Neural progenitor cell (in vitro differentiated cells): ENCODE measurements around the gene MFN1. TPM values are rescaled to one million over a fixed set of nuclear protein-coding genes. Genes with fewer than 3 reads are reported as not detected.

ENCODE experiments used
- DNase-seq: peaks from one replicate; pipeline ENCODE4 v3.0.0-alpha.2; 2016; ENCODE audit warnings: low spot score
- H2AFZ ChIP-seq: fragments of 200-600 bp; sonication (generic); replicated peaks from 2 replicates; pipeline ENCODE4 v1.6.1; 2016; ENCODE audit warnings: antibody characterized with exemption
- H3F3A ChIP-seq: fragments of 200-600 bp; sonication (generic); 2 replicates; pipeline ENCODE4 v1.6.1; 2016; ENCODE audit warnings: antibody characterized with exemption, low read depth
- H3K27ac ChIP-seq: fragments of 200-600 bp; sonication (generic); 2 replicates; pipeline ENCODE4 v1.5.1; 2016; ENCODE audit warnings: mild to moderate bottlenecking
- H3K27me3 ChIP-seq: fragments of 200-600 bp; sonication (generic); 2 replicates; pipeline ENCODE4 v1.6.1; 2016; ENCODE audit warnings: mild to moderate bottlenecking, moderate library complexity
- H3K36me3 ChIP-seq: fragments of 200-600 bp; sonication (generic); 2 replicates; pipeline ENCODE4 v1.5.1; 2016
- H3K4me1 ChIP-seq: fragments of 200-600 bp; sonication (generic); 2 replicates; pipeline ENCODE4 v1.6.1; 2016; ENCODE audit warnings: mixed run types
- H3K4me2 ChIP-seq: fragments of 200-600 bp; sonication (generic); 2 replicates; pipeline ENCODE4 v1.6.1; 2016
- H3K4me3 ChIP-seq: fragments of 200-600 bp; sonication (generic); 2 replicates; pipeline ENCODE4 v1.5.1; 2016
- H3K79me2 ChIP-seq: fragments of 200-600 bp; sonication (generic); 2 replicates; pipeline ENCODE4 v1.6.1; 2016; ENCODE audit warnings: low read depth
- H3K9ac ChIP-seq: fragments of 200-600 bp; sonication (generic); 2 replicates; pipeline ENCODE4 v1.6.1; 2016
- H3K9me3 ChIP-seq: fragments of 200-600 bp; sonication (generic); 2 replicates; pipeline ENCODE4 v1.5.1; 2016; ENCODE audit warnings: low read depth
- H4K20me1 ChIP-seq: fragments of 200-600 bp; sonication (generic); 2 replicates; pipeline ENCODE4 v1.6.1; 2016; ENCODE audit warnings: low read depth
- H3K27ac Mint-ChIP-seq: 3 replicates; pipeline ENCODE4 v1.8.0; 2021; ENCODE audit warnings: mixed read lengths
- H3K27me3 Mint-ChIP-seq: 2 replicates; pipeline ENCODE4 v1.8.0; 2022; ENCODE audit warnings: low read depth, mild to moderate bottlenecking, inconsistent platforms, moderate library complexity, mixed read lengths; ENCODE audit not compliant: insufficient read depth
- H3K36me3 Mint-ChIP-seq: 3 replicates; pipeline ENCODE4 v1.8.0; 2021; ENCODE audit warnings: mixed read lengths
- H3K4me1 Mint-ChIP-seq: 3 replicates; pipeline ENCODE4 v1.8.0; 2021; ENCODE audit warnings: mixed read lengths
- H3K4me3 Mint-ChIP-seq: 3 replicates; pipeline ENCODE4 v1.8.0; 2021; ENCODE audit warnings: mild to moderate bottlenecking, moderate library complexity, mixed read lengths
- H3K9me3 Mint-ChIP-seq: 3 replicates; pipeline ENCODE4 v1.8.0; 2020; ENCODE audit warnings: mixed read lengths
- EZH2 ChIP-seq: fragments of 200-600 bp; sonication (generic); IDR thresholded peaks from 2 replicates; pipeline ENCODE4 v1.6.1; 2017; ENCODE audit warnings: antibody characterized with exemption, mild to moderate bottlenecking, moderate library complexity
- EZH2phosphoT487 ChIP-seq: fragments of 200-600 bp; sonication (generic); IDR thresholded peaks from 2 replicates; pipeline ENCODE4 v1.6.1; 2017; ENCODE audit warnings: antibody characterized with exemption
- total RNA-seq: library from RNA; depleted of rRNA; stranded (reverse); fragments of >200 nt; gene quantifications from 2 replicates; pipeline ENCODE4 v1.2.3, GENCODE V29; 2015; ENCODE audit warnings: low replicate concordance
- TF ChIP-seq, protein P1 (sequence below): fragments of 200-600 bp; sonication (generic); IDR thresholded peaks from 2 replicates; pipeline ENCODE4 v1.5.1; 2017; ENCODE audit warnings: antibody characterized with exemption, mild to moderate bottlenecking

Gene MFN1
- total RNA-seq, 1 donor from 2014 or later, result 62.5 TPM

DNA sequence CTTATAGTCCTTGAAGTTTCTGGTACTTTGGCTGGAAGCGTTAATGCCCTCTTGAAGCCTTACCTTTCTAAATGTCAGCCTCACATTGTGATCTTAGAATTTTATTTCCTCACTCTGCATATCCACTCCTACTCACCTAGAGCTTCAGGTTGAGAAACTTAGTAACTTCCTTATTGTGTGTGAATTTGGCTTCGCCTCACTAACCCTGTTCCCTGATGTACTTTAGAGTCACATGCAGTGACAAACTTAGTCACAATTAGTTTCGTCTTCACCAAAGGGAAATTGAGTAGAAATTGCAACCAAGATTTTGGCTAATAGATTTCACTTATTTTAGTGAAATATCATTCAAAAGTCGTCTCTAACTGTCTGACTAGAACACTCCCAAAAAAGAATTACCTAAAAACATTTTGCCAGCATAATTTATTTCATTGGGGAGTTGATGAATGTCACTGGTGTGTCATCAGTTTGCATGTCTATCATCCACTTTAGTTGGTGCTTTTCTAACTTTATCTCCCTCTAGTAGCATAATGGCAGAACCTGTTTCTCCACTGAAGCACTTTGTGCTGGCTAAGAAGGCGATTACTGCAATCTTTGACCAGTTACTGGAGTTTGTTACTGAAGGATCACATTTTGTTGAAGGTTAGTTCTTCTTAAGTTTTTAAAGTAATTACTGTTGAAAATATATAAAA is 960 bp downstream of the MFN1 start:
- H3F3A ChIP-seq, result peaks cover 3% of the 10 kb centered on the region
- H3K27ac ChIP-seq, result no peak overlapping the region
- H3K4me2 ChIP-seq, result peak overlapping the region; percentile 88
- H3K4me3 ChIP-seq, result peak overlapping the region; percentile 59
- H3K36me3 ChIP-seq, result no peaks in the 10 kb centered on the region
- H3K27ac Mint-ChIP-seq, result no peak overlapping the region
- peaks cover 21% of the 10 kb centered on the region for H3K79me2 ChIP-seq
- H2AFZ ChIP-seq, result no peak overlapping the region
- no peaks in the 10 kb centered on the region for H3K9me3 Mint-ChIP-seq
- H3K36me3 Mint-ChIP-seq, result peaks cover 15% of the 10 kb centered on the region
- DNase-seq, result peak; percentile 3
- H4K20me1 ChIP-seq, result peaks cover 10% of the 10 kb centered on the region
- H3K4me1 Mint-ChIP-seq, result peaks cover 7% of the 10 kb centered on the region
- TF ChIP-seq EZH2 (no peak), EZH2phosphoT487 (no peak)
- TF ChIP-seq, protein P1, sequence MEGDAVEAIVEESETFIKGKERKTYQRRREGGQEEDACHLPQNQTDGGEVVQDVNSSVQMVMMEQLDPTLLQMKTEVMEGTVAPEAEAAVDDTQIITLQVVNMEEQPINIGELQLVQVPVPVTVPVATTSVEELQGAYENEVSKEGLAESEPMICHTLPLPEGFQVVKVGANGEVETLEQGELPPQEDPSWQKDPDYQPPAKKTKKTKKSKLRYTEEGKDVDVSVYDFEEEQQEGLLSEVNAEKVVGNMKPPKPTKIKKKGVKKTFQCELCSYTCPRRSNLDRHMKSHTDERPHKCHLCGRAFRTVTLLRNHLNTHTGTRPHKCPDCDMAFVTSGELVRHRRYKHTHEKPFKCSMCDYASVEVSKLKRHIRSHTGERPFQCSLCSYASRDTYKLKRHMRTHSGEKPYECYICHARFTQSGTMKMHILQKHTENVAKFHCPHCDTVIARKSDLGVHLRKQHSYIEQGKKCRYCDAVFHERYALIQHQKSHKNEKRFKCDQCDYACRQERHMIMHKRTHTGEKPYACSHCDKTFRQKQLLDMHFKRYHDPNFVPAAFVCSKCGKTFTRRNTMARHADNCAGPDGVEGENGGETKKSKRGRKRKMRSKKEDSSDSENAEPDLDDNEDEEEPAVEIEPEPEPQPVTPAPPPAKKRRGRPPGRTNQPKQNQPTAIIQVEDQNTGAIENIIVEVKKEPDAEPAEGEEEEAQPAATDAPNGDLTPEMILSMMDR, result no peak
- H3K4me1 ChIP-seq, result peaks cover 7% of the 10 kb centered on the region
- H3K27me3 ChIP-seq, result no peaks in the 10 kb centered on the region
- H3K9me3 ChIP-seq, result no peaks in the 10 kb centered on the region
- H3K27me3 Mint-ChIP-seq, result no peaks in the 10 kb centered on the region
- H3K9ac ChIP-seq, result peak overlapping the region; percentile 55
- H3K4me3 Mint-ChIP-seq, result peak overlapping the region; percentile 98

DNA sequence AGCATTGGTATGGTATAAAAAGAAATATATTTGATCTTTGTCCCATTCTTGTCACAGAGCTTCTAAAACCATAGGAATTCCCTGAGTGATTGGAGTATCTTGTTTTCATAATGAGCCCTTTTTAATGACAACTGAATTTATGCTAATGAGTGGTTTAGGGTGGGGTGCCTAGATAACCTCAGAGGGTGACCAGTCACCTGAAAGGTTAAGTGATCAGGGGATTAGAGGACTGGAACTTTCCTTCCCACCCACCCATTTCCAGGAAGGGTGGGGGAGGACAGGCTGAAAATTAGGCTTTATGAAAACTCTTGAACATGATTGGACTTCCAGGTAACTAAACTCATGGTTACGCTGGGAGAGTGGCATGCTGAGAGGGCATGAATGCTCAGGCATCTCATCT is 8.5 kb downstream of the MFN1 start:
- Mint-ChIP-seq H3K36me3 (peaks cover 50% of the 10 kb centered on the region), H3K9me3 (no peaks in the 10 kb centered on the region)
- H3K4me3 ChIP-seq, result no peak overlapping the region

DNA sequence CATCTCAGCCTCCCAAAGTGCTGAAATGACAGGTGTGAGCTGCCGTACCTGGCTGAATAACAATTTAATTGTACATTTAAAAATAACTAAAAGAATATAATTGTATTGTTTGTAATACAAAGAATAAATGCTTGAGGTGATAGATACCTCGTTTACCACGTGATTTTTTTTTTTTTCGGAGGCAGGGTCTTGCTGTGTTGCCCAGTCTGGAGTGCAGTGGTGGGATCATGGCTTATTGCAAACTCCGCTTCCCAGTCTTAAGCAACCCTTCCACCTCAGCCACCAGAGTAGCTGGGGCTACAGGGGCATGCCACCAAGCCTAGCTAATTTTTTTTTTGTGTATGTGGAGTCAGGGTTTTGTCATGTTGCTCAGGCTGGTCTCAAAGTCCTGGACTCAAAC is 15.8 kb downstream of the MFN1 start:
- Histone ChIP-seq H4K20me1 (no peaks in the 10 kb centered on the region), H3K4me2 (no peak overlapping the region), H3K27ac (no peak overlapping the region), H3K36me3 (peaks cover 12% of the 10 kb centered on the region), H3K4me1 (no peaks in the 10 kb centered on the region), H3K9me3 (no peaks in the 10 kb centered on the region), H2AFZ (no peak overlapping the region), H3K9ac (no peak overlapping the region), H3K27me3 (no peaks in the 10 kb centered on the region), H3F3A (no peaks in the 10 kb centered on the region), H3K79me2 (no peaks in the 10 kb centered on the region), H3K4me3 (no peak overlapping the region)
- H3K9me3 Mint-ChIP-seq, result no peaks in the 10 kb centered on the region
- no peak overlapping the region for H3K27ac Mint-ChIP-seq
- DNase-seq, result no peak
- H3K36me3 Mint-ChIP-seq, result peaks cover 11% of the 10 kb centered on the region
- no peaks in the 10 kb centered on the region for H3K27me3 Mint-ChIP-seq
- no peaks in the 10 kb centered on the region for H3K4me1 Mint-ChIP-seq
- TF ChIP-seq EZH2phosphoT487 (no peak), EZH2 (no peak)
- TF ChIP-seq, protein P1, result no peak
- H3K4me3 Mint-ChIP-seq, result no peak overlapping the region

More for the DNA sequence above, 8.5 kb downstream of the MFN1 start:
- no peaks in the 10 kb centered on the region for H3K4me1 Mint-ChIP-seq
- no peaks in the 10 kb centered on the region for H3K27me3 ChIP-seq
- H3K9ac ChIP-seq, result no peak overlapping the region
- peaks cover 2% of the 10 kb centered on the region for H3K27me3 Mint-ChIP-seq
- H3K36me3 ChIP-seq, result no peaks in the 10 kb centered on the region
- no peak overlapping the region for H3K4me2 ChIP-seq
- H3K27ac Mint-ChIP-seq, result no peak overlapping the region
- no peaks in the 10 kb centered on the region for H3K4me1 ChIP-seq
- TF ChIP-seq EZH2 (no peak), EZH2phosphoT487 (no peak)
- TF ChIP-seq, protein P1, result no peak
- no peaks in the 10 kb centered on the region for H3K79me2 ChIP-seq
- H3K27ac ChIP-seq, result no peak overlapping the region
- no peaks in the 10 kb centered on the region for H3F3A ChIP-seq
- DNase-seq, result no peak
- no peak overlapping the region for H2AFZ ChIP-seq
- H4K20me1 ChIP-seq, result no peaks in the 10 kb centered on the region
- no peak overlapping the region for H3K4me3 Mint-ChIP-seq
- no peaks in the 10 kb centered on the region for H3K9me3 ChIP-seq
